Muscle layer of duodenum (tissue), 2 donors: Measurements from ENCODE around the gene AMFR.

Experiments used
- H3K27ac ChIP-seq: one replicate; pipeline ENCODE4 v1.7.0; 2013; ENCODE audit warnings: mild to moderate bottlenecking, low read length
- H3K27me3 ChIP-seq: one replicate; pipeline ENCODE4 v1.7.0; 2013; ENCODE audit warnings: low read depth, mild to moderate bottlenecking, control low read depth, low read length
- H3K36me3 ChIP-seq, 2 donors: one replicate each; pipeline ENCODE4 v1.7.0; 2013; ENCODE audit warnings: low read length in 2 of 2, control low read depth in 1 of 2, mild to moderate bottlenecking in 1 of 2; ENCODE audit not compliant: insufficient read depth in 2 of 2, control insufficient read depth in 1 of 2
- H3K4me1 ChIP-seq, 2 donors: one replicate each; pipeline ENCODE4 v1.7.0; 2013; ENCODE audit warnings: low read length in 2 of 2, mild to moderate bottlenecking in 2 of 2, control low read depth in 1 of 2, moderate library complexity in 1 of 2; ENCODE audit not compliant: insufficient read depth in 2 of 2, control insufficient read depth in 1 of 2
- H3K4me3 ChIP-seq, 2 donors: one replicate each; pipeline ENCODE4 v1.7.0; 2013; ENCODE audit warnings: low read length in 2 of 2, low read depth in 1 of 2, mild to moderate bottlenecking in 1 of 2
- H3K9me3 ChIP-seq, 2 donors: one replicate each; pipeline ENCODE4 v1.7.0; 2013; ENCODE audit warnings: low read length in 2 of 2, control low read depth in 1 of 2, mild to moderate bottlenecking in 1 of 2; ENCODE audit not compliant: control insufficient read depth in 1 of 2
- donor health status: healthy.

The AMFR gene

GRCh38 chr16:56425439-56425832 is at the start of gene AMFR:
Gene AMFR, minus strand, starts transcription at chr16:56425545. Its CDS starts 218 bp downstream, at chr16:56425327.
- no peaks in the 10 kb centered on the region for H3K27me3 ChIP-seq

GRCh38 chr16:56470666-56471065 is 45.3 kb upstream of the AMFR start:
- no peaks in the 10 kb centered on the region for H3K27me3 ChIP-seq
- peaks cover 70 to 94% of the 10 kb centered on the region in 2 donors for H3K36me3 ChIP-seq
- H3K4me3 ChIP-seq = no peak overlapping the region

More at GRCh38 chr16:56425439-56425832, at the start of gene AMFR:
- H3K9me3 ChIP-seq = no peaks in the 10 kb centered on the region
- H3K27ac ChIP-seq = peak within 1 kb of the TSS; percentile 59
- H3K4me3 ChIP-seq = peak within 1 kb of the TSS; percentile 70 to 87
- peaks cover 2 to 4% of the 10 kb centered on the region in 2 donors for H3K36me3 ChIP-seq
- peaks cover 4 to 22% of the 10 kb centered on the region in 2 donors for H3K4me1 ChIP-seq

GRCh38 chr16:56470232-56470631 is 44.9 kb upstream of the AMFR start:
- H3K27ac ChIP-seq = no peak overlapping the region
- no peak overlapping the region for H3K4me3 ChIP-seq
- peaks cover 70 to 93% of the 10 kb centered on the region in 2 donors for H3K36me3 ChIP-seq

More at GRCh38 chr16:56470666-56471065, 45.3 kb upstream of the AMFR start:
- Histone ChIP-seq H3K4me1 (no peaks in the 10 kb centered on the region), H3K9me3 (no peaks in the 10 kb centered on the region), H3K27ac (no peak overlapping the region)

GRCh38 chr16:56469748-56470147 is 44.4 kb upstream of the AMFR start:
- H3K27me3 ChIP-seq = no peaks in the 10 kb centered on the region
- H3K9me3 ChIP-seq = no peaks in the 10 kb centered on the region
- H3K36me3 ChIP-seq = peaks cover 65 to 90% of the 10 kb centered on the region in 2 donors
- no peak overlapping the region for H3K4me3 ChIP-seq
- H3K4me1 ChIP-seq = no peaks in the 10 kb centered on the region
- no peak overlapping the region for H3K27ac ChIP-seq

More at GRCh38 chr16:56470232-56470631, 44.9 kb upstream of the AMFR start:
- Histone ChIP-seq H3K4me1 (no peaks in the 10 kb centered on the region), H3K9me3 (no peaks in the 10 kb centered on the region), H3K27me3 (no peaks in the 10 kb centered on the region)

GRCh38 chr16:56468800-56469199 is 43.5 kb upstream of the AMFR start:
- Histone ChIP-seq H3K36me3 (peaks cover 70 to 93% of the 10 kb centered on the region in 2 donors), H3K27ac (no peak overlapping the region), H3K4me1 (no peaks in the 10 kb centered on the region)

GRCh38 chr16:56466344-56466743 is 41.0 kb upstream of the AMFR start:
- Histone ChIP-seq H3K27me3 (no peaks in the 10 kb centered on the region), H3K4me1 (no peaks in the 10 kb centered on the region), H3K9me3 (no peaks in the 10 kb centered on the region), H3K36me3 (peaks cover 70 to 82% of the 10 kb centered on the region in 2 donors), H3K4me3 (no peak overlapping the region), H3K27ac (no peak overlapping the region)

More at GRCh38 chr16:56468800-56469199, 43.5 kb upstream of the AMFR start:
- Histone ChIP-seq H3K4me3 (no peak overlapping the region), H3K9me3 (no peaks in the 10 kb centered on the region), H3K27me3 (no peaks in the 10 kb centered on the region)

GRCh38 chr16:56463153-56463552 is 37.8 kb upstream of the AMFR start:
- Histone ChIP-seq H3K4me3 (no peak overlapping the region), H3K27ac (no peak overlapping the region), H3K36me3 (peaks cover 56 to 69% of the 10 kb centered on the region in 2 donors), H3K4me1 (no peaks in the 10 kb centered on the region), H3K27me3 (no peaks in the 10 kb centered on the region), H3K9me3 (no peaks in the 10 kb centered on the region)

- H3K4me1 ChIP-seq = no peaks in the 10 kb centered on the region
- H3K9me3 ChIP-seq = no peaks in the 10 kb centered on the region
- no peaks in the 10 kb centered on the region for H3K27me3 ChIP-seq
- H3K27ac ChIP-seq = no peak overlapping the region
- H3K4me3 ChIP-seq = no peak overlapping the region
- H3K36me3 ChIP-seq = peaks cover 52 to 65% of the 10 kb centered on the region in 2 donors
Observed at GRCh38 chr16:56462064-56462796, 36.9 kb upstream of the AMFR start.

GRCh38 chr16:56460101-56460500 is 34.8 kb upstream of the AMFR start:
- Histone ChIP-seq H3K4me3 (no peak overlapping the region), H3K27me3 (no peaks in the 10 kb centered on the region), H3K9me3 (no peaks in the 10 kb centered on the region), H3K4me1 (no peaks in the 10 kb centered on the region), H3K36me3 (peaks cover 49 to 66% of the 10 kb centered on the region in 2 donors), H3K27ac (no peak overlapping the region)

GRCh38 chr16:56457927-56458470 is 32.7 kb upstream of the AMFR start:
- peaks cover 45 to 69% of the 10 kb centered on the region in 2 donors for H3K36me3 ChIP-seq
- no peak overlapping the region for H3K27ac ChIP-seq
- H3K9me3 ChIP-seq = no peaks in the 10 kb centered on the region
- no peak overlapping the region for H3K4me3 ChIP-seq
- H3K27me3 ChIP-seq = no peaks in the 10 kb centered on the region
- peaks cover 0 to 4% of the 10 kb centered on the region in 2 donors for H3K4me1 ChIP-seq

- Histone ChIP-seq H3K27ac (peak overlapping the region; percentile 82), H3K4me3 (peak overlapping the region; percentile 98 to 99), H3K27me3 (no peaks in the 10 kb centered on the region), H3K9me3 (no peaks in the 10 kb centered on the region), H3K4me1 (peaks cover 18 to 30% of the 10 kb centered on the region in 2 donors), H3K36me3 (peaks cover 28 to 35% of the 10 kb centered on the region in 2 donors)
Observed at GRCh38 chr16:56451753-56452689, 26.7 kb upstream of the AMFR start.
